Stimulated activated CD4-positive, alpha-beta T cell treated with anti-CD3 and anti-CD28 coated beads, TNF-alpha, amount 100 ng/mL, for 48 hours (primary cell): ENCODE measurements around the gene DHRS1.
A peak's percentile ranks its signal among the peaks of the same experiment; 100 is the strongest.

Experiments used
- DNase-seq, 3 donors: peaks; one replicate each; pipeline ENCODE4 v3.0.0-alpha.2; 2020; ENCODE audit warnings: low read depth in 3 of 3

DHRS1 gene

DNA sequence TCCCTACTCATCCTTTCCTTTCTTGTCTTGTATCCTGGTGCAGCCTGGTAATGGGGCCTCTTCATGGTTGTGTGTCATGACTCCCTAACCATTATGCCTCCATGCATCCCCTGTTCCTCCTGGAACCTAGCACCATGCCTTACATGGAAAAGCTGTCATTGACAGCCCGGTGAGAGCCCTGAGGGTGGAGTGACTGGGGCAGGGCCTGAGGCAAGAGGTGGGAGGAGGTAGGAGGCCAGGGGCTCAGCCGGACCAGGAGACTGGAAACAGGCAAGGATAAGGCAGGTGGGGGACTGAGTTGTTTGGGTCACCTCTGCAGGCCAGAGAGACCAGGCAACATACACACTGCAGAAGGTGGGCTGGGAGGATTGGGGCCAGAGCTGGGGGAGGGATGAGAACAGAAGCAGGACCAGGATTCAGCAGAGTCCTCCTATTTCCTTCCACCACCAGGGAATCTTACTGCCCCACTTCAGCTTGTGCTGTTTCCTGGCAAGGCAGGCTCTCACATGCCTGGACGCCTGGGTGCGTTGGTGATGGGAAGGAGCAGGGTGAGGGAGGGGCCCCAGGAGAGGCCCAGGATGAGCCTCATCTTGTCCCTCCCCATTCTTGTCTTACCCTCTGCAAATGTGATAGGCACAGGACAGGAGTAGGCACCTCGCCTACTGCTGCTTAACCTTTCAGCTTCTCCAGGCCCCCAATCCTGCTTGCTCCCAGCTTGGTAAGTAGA lies 10.1 kb upstream of the DHRS1 start, which contains the start of gene LTB4R2:
LTB4R2 (plus strand) TSS at position 603 of the 727 bp plus-strand sequence. CDS start 525 bp downstream, outside the sequence.
- DNase-seq, result no peak

DNA sequence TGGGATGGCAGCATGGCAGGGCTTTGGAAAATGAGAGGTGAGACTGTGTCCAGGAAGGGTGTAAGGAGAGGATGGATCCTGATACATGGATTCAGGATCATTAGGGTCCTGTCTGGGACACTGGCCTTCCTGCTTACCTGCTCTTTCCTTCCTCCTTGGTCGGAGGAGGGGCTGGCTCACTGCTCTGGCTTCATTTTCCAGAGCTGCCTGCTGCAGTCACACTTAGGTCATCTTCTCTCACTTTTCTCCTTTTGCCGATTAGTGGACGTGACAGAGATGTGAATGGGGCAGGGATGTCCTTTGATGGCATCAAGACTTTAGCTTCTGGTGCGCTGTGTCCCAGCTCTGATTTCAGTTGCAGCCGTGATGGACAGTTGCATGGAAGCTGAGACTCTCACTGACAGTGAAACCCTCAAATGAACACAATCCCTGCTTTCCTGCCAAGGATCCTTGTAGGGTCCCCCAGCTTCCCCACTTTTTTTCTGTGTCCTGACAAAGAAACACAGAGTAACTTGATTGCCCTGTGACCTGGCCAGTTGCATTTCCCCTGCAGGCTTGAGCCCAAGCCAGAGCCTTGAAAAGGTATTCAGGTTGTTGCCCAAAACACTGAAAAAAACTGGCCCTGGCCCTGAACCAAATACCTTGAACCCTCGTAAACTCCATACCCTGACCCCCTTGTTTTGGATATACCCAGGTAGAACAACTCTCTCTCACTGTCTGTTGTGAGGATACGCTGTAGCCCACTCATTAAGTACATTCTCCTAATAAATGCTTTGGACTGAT lies 9.0 kb upstream of the DHRS1 start:
- no peak for DNase-seq

DNA sequence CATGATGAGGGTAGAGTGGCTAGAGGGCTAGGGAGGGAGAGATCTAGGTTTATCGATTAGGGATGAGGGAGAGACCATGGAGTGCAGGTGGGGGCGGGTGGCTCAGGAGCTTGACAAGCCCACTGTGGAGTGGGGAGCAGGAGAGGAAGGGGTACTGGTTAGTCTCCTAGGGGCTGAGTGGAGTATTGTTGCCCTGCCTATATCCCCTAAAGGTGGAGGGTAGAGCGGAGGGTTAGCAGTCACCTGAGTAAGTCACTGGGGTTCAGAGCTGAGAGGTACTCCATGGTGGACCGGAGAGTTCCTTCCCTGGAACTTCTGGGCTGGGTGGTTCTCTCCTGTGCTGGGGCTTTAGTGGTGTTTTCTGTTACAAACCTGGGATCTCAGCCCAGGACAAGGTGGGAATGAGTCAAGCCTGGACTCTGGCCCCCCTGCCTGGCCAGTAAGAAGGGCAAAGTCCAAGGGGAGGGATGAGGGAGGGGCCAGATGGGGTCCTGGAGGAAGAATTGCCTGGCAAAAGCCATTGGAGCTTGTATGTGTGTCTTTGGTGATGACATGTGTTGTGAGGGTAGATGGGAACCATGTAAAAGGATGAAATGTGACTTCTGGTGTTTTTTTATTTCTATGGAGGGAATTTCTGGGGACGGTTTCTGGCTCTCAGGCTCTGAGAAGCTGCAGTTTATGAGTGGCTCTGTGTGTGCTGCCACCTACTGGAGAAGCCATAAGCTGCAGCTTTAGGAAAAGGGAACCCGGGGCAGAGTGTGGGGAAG lies 8.2 kb upstream of the DHRS1 start, which contains the start of gene CIDEB:
CIDEB (minus strand) TSS at position 403 of the 767 bp plus-strand sequence; CDS start at position 284, 119 bp downstream.
- DNase-seq, result peak; percentile 19 to 44 (median 43)

DNA sequence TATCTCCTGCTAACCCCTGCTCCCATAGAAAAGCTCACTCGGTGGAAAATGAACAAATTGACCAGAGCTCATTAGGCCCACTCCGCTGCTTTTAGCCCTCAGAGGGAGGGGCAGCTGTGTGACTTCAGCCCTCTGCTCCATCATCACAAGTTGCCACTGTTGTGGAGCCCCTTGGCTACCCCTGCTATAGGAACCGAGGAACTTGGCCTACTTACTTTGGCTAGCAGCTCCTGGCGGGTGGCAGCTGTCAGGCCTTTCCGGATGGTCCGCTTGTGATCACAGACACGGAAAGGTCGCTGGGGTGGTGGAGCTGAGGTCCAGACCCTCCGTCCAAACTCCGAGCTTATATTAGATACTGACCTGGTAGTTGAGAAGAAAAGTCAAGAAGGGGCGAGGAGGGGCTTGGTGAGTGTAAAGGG lies 7.6 kb upstream of the DHRS1 start:
- no peak for DNase-seq

DNA sequence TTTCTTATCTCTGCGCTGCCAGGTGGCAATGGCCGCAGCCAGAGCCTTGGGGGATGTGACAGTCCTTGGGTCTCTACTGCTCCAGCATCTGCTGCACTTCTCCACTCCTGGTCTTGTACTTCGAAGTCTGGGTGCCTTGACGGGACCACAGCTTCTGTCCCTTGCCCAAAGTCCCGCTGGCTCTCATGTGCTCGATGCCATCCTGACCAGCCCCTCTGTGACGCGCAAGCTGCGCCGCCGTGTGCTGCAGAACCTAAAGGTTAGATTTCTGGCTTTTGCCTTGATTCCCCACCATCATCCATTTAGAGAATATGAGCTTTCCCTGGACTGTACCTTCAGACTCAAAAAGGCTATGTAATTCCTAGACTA lies 4.4 kb upstream of the DHRS1 start:
- no peak for DNase-seq

DNA sequence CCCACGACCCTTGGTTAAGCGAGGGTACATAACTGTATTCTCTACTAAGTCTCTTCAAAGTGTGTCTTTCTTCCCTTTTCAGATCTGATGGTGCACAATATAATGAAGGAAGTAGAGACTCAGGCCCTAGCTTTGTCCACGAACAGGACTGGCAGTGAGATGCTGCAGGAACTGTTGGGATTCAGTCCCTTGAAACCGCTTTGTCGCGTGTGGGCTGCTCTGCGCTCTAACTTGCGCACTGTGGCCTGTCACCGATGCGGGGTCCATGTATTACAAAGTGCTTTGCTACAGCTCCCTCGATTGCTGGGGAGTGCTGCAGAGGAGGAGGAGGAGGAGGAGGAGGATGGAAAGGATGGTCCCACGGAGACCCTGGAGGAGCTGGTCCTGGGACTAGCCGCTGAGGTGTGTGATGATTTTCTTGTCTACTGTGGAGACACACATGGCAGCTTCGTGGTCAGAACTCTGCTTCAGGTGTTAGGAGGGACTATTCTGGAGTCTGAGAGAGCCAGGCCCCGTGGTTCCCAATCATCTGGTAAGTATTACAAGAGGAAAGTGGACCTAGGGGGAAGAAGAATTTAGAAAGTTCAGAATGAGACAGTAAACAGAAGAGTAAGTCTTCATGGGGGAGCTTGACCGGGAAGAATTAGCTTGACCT lies 873 bp upstream of the DHRS1 start:
- DNase-seq, result no peak

DNA sequence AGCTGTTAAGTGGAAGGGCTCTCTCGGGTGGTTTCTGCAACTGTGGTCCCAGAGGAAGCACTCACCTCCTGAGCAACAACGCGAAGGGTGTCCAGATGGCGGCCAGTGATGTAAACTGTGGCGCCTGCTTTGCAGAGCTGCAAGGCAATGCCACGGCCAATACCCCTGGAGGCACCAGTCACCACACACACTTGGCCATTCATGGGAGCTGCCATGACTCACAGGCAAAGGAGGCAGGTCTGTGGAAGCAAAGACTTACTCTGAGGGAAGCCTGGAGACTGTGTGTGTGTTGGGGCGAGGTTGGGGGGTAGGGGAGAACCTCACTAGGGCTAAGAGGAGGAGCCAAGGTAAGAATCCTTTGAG lies 707 bp downstream of the DHRS1 start:
- no peak for DNase-seq

DNA sequence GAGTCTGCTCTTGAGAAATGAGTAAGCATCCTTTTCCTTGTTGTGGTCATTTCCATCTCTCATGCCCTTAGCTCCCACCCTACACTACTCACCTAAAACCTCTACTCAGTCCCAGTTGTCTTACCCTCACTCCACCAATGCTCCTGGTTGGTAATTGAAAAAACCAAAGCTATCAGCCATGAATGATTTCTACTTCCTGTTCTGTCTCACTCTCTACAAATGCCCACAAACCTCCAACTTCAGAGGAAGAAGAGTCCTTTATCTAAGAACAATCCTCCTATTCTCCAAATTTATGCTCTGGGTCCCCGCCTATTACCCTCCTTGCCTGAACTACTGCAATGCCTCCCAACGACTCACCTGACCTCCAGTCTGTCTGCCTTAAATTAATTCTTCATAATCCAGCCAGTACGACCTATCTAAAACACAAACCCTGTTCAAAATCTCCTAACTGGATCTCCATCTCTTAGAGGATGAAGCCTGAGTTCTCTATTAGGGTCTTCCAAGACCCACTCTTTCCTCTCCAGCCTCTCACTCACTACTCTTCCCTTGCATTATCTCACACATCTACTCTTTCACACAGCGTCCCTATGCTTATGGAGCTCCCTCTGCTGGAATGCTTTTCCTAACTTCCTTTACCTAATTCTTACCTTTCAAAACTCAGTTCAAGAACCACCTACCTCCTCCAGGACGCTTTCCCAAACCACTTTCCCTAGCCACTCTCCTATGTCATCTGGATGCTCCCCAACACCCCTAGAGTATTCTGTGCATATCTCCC lies 2.2 kb downstream of the DHRS1 start:
- DNase-seq, result no peak

DNA sequence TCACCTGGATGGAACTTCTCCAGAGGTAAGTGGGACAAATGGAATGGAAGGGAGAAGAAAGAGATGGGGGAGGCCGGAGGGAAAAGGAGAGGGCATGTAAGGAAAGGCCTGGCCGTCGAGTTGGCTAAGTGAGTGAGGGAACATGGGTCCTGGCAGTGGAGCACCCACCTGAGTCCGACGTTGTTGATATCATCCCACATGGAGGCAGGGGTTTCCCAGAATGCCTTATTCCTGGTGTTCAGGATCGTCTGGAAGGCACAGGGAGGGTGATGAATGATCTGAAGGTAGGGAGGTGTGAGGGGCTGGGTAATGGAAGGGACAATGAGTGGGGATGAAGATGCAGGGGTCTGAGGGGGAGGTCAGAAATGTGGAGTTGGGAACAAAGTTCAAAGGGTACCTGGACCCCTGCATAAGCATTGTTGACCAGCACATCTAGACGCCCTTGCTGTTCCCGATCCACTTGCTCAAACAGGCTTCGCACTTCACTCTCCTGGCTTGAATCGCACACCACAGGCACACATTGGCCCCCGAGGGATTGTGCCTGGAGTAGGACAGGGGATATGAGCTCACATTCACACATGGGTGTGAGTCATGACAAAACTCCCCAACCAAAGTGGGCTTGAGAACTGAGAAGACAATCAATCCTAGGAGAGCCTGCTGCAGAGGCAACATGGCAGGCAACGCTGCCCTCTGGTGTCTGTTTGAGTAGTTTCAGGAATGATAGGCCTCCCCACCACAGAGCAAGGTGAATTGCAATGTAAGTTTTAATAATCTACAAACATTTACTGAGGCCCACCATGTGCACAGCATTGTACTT lies 3.0 kb downstream of the DHRS1 start:
- peak; percentile 57 to 65 (median 61) for DNase-seq

DNA sequence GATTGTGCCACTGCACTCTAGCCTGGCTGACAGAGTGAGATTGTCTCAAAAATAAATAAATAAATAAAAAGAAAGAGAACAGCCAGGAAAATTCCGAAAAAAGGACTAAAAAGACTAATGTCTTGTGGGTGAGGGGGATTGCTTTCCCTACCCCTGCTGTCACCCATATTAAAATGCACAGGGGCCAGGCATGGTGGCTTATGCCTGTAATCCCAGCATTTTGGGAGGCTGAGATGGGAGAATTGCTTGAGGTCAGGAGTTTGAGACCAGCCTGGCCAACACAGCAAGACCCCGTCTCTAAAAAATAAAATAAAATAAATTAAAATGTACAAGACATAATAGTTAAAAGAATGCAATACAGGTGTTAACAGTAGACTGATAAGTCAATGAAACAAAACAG lies 6.1 kb downstream of the DHRS1 start:
- no peak for DNase-seq

DNA sequence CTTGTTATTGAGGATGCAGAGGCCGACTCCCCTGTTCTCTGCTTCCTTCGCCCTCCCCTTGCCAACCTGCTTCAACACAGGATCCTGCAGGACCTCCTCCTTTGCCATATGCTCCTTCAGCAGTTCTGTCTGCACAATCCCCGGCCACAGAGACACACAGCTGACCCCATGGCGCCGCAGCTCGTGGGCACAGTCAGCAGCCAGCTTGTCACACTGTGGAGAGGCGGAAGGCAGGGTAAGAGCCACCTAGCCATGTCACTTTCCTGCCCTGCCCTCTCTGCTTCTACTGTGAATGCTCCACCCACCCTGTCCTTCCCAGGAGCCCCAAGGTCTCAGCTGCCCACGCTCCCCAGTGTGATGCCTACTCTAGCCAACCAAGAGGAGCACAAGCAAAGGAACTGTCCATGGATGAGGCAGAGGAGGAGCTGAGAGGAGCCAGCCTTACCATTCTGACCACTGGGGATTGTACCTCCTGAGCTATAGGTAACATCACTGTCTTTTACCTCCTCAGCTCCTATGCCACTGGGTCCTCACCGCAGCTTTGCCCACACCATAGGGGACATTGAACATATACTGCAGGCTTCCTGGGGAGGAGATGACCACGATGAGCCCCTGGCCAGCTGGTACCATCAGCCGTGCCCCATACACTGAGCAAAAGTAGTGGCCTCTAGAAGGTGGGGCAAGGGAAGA lies 7.3 kb downstream of the DHRS1 start:
- no peak for DNase-seq

DNA sequence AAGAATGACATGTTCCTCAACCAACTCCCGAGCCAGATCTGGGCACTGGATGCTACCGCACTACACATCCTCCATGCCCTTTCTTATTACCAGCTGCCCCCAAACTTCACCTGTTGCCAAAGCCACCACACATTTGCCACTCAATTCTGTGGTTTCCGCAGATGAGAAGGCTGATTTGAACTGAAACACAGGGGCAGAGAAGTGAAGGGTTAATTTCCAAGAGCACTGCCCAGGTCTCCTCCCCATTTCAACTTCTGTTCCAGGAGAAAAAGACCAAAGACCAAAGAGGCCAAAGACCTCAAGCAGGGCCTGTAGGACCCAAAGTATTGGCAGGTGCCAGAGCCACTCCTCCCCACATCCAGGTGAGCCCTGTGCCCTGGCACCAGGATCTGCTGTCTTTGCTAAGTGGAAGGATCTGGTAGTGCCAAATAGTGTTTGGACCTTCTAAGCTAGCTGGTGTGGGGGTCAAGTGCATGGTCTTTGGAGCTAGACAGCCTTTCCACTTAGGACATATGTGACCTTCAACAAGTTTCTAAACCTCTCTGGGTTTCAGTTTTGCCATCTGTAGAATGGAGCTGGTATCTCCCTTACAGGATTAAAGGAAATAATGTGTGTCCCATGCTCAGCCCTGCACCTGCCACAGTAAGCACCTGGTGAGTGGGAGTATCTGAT lies 8.0 kb downstream of the DHRS1 start:
- DNase-seq, result no peak

DNA sequence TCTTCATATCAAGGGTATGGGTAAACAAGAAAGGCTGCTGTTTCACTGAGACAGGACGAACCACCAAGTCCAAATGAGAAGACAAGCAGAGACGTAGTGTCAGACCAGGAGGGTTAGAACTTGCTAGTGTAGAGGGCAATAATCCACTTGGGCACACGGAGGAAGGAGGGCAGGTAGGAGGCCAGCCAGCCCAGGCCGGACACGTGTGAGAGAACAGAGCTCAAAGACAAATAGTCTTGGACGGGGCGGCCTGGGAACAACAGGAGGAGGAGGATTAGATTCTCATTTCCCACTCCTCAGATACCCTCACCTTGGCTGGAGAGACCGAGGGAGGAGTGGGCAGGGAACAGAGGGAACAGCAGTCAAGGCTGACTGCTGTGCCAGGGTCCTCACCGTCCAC lies 8.8 kb downstream of the DHRS1 start:
- no peak for DNase-seq

DNA sequence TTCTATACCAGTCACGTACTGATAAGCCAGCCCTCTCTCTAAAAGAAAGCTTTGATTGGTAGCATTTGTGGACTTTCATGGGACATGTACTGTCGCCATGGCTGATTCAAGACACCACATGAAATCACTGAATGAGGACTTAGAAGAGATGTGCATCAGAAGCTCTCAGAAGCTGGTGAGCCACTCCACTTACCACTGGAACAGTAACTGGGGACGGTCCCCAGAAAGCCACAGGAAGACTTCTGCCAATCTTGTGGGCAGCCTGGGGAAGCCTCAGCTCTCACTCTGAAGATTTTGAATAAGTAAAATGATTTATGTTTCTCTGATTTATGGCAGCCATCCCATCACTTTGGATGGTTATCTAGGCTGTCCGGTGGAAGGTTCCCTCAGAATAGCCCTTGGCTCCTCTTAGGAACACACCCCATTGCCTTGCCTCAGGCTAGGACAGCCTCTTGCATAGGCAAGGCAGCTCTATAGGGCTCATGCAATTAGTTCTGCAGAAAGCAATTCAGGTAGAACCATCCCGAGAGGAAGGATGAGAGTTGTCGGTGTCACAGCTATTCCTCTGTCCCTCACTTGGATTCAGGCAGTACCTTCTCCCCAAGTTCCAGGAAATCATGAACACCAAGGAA lies 9.8 kb downstream of the DHRS1 start:
- DNase-seq, result peak; percentile 46 to 76 (median 51)

DNA sequence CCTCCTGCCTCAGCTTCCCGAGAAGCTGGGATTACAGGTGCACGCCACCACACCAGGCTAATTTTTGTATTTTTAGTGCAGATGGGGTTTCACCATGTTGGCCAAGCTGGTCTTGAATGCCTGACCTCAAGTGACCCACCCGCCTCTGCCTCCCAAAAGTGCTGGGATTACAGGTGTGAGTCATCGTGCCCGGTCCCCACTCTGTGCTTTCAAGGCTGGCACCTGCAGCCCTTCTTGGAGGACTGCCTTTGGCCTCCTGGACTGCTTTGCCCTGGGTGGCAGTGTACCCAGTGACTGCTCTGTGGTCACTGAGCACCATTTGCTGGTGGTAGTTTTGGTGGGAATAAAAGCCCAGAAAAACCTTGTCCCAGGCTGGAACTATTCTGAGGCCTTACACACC lies 12.6 kb downstream of the DHRS1 start:
- no peak for DNase-seq

DNA sequence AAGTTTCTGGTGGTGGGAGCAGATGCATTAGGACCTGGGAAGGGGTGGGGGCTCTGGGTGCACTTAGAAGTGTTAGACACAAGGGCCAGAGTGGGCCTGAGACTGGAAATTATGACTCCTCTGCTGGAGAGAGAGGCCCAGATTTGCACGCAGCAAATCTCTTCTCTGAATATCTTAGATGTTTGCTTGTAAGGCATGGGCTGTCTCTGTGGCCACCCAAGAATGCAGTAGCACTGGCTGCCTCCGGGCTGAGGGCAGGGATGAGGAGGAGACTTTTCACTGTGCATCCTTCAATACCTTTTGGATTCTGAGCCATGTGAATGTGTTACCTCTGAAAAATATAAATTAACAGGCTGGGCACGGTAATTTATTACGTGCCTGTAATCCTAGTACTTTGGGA lies 14.2 kb downstream of the DHRS1 start:
- no peak for DNase-seq

DNA sequence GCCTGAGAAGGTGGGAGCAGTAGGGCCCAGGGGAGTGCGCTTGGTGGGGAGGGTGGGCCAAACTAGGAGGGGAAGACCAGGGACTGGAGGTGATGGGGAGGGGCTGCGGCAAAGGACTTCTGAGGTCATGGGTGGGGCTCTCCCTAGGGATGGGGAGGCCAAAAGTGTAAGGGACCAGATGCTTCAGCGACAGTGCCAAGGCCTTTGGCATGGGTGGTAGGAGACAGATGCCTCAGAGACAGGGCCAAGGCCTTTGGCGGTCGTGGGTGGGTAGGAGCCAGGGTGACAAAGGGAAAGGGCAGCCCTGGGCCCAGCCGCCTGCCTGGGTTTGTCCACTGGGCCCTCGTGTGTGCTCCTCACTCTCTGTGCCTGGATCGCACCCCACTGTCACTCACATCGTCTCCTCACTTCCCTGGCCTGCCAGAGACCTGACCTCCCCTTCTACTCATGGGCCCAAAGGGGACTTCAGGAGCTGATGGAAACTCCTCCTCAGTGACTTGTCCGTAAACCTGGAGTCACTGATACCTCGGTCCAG lies 15.0 kb downstream of the DHRS1 start:
- DNase-seq, result no peak

DNA sequence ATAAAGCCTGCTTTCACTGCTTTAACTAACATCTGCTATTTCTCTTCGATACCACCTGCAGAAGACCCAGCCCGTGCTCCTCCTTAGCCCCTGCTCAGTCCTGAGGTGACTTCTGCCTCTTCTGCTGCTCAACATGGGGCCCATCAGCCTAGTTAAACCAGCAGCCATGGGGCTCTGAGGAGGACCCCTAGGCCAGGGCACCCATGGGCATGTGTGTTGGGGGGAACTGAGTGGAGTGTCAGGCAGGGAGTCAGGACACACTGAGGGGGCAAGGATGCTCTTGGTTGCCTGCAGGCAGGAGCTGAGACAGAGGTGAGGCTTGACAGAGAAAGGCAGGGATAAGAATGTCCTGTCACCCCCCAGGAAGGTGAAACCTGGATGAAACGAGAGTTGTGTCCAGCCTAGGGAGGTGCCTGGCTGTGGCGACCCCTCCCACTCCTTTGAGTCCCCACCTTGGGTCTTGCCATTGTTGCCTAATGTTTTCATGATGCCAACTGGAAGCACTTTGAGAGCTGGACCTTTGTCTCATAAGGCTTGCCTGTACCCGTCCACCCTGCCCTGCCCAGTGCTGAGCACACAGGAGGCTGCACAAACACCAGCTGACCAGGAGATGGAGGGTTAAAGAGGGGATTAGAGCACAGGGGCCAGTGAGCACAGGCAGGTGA lies 15.7 kb downstream of the DHRS1 start:
- no peak for DNase-seq
